ENCODE data around the gene BCDIN3D. TPM values are rescaled to one million over a fixed set of nuclear protein-coding genes. Genes with fewer than 3 reads are reported as not detected.
A peak's percentile ranks its signal among the peaks of the same experiment; 100 is the strongest.

The BCDIN3D gene
- total RNA-seq, 1 donor from 2014 or later: 8.5 TPM

GRCh38 chr12:49808686-49809380, 34.1 kb downstream of the BCDIN3D start:
- Mint-ChIP-seq H3K4me1 (ENCODE audit: unreplicated experiment) (peaks cover 40% of the 10 kb centered on the region), H3K27ac (peak overlapping the region; percentile 72), H3K36me3 (no peaks in the 10 kb centered on the region), H3K4me3 (no peak overlapping the region), H3K9me3 (no peaks in the 10 kb centered on the region), H3K27me3 (no peaks in the 10 kb centered on the region)
- no peak for DNase-seq (ENCODE audit: extremely low spot score, unreplicated experiment)
- no peak for TF ChIP-seq CTCF (conservative IDR thresholded peaks at IDR 0.05)

- no peaks in the 10 kb centered on the region for H3K9me3 Mint-ChIP-seq
- H3K4me1 Mint-ChIP-seq (ENCODE audit: unreplicated experiment): peaks cover 40% of the 10 kb centered on the region
- H3K36me3 Mint-ChIP-seq: no peaks in the 10 kb centered on the region
- H3K27me3 Mint-ChIP-seq: no peaks in the 10 kb centered on the region
- DNase-seq (ENCODE audit: extremely low spot score, unreplicated experiment): no peak
- H3K4me3 Mint-ChIP-seq: no peak overlapping the region
- peak overlapping the region; percentile 41 for H3K27ac Mint-ChIP-seq
- no peak for TF ChIP-seq CTCF (conservative IDR thresholded peaks at IDR 0.05)
Measured at GRCh38 chr12:49807991-49808580, 34.8 kb downstream of the BCDIN3D start.

GRCh38 chr12:49806877-49807276, 36.0 kb downstream of the BCDIN3D start:
- no peaks in the 10 kb centered on the region for H3K9me3 Mint-ChIP-seq
- H3K4me3 Mint-ChIP-seq: no peak overlapping the region
- DNase-seq (ENCODE audit: extremely low spot score, unreplicated experiment): no peak
- no peaks in the 10 kb centered on the region for H3K36me3 Mint-ChIP-seq
- H3K27ac Mint-ChIP-seq: no peak overlapping the region
- H3K4me1 Mint-ChIP-seq (ENCODE audit: unreplicated experiment): peaks cover 38% of the 10 kb centered on the region
- TF ChIP-seq CTCF (conservative IDR thresholded peaks at IDR 0.05): no peak
- H3K27me3 Mint-ChIP-seq: no peaks in the 10 kb centered on the region

- H3K27me3 Mint-ChIP-seq: no peaks in the 10 kb centered on the region
- H3K4me3 Mint-ChIP-seq: no peak overlapping the region
- H3K36me3 Mint-ChIP-seq: no peaks in the 10 kb centered on the region
- H3K27ac Mint-ChIP-seq: peak overlapping the region; percentile 25
- no peaks in the 10 kb centered on the region for H3K9me3 Mint-ChIP-seq
- H3K4me1 Mint-ChIP-seq (ENCODE audit: unreplicated experiment): peaks cover 33% of the 10 kb centered on the region
- no peak for TF ChIP-seq CTCF (conservative IDR thresholded peaks at IDR 0.05)
- no peak for DNase-seq (ENCODE audit: extremely low spot score, unreplicated experiment)
Measured at GRCh38 chr12:49806321-49806813, 36.5 kb downstream of the BCDIN3D start.

GRCh38 chr12:49805409-49805808, 37.5 kb downstream of the BCDIN3D start:
- Mint-ChIP-seq H3K27me3 (no peaks in the 10 kb centered on the region), H3K4me3 (no peak overlapping the region), H3K4me1 (ENCODE audit: unreplicated experiment) (peaks cover 23% of the 10 kb centered on the region), H3K9me3 (no peaks in the 10 kb centered on the region), H3K27ac (no peak overlapping the region), H3K36me3 (no peaks in the 10 kb centered on the region)
- DNase-seq (ENCODE audit: extremely low spot score, unreplicated experiment): no peak
- TF ChIP-seq CTCF (conservative IDR thresholded peaks at IDR 0.05): no peak

Measured in type B pancreatic cell (in vitro differentiated cells).